ENCODE results near the gene MED27. TPM values are rescaled to one million over a fixed set of nuclear protein-coding genes. Genes with fewer than 3 reads are reported as not detected.

MED27 gene
- total RNA-seq, 1 donor from 2014 or later: 27.3 TPM

- intact Hi-C loops (cut with micrococcal nuclease): no loop called here
These were observed 108.1 kb downstream of the MED27 start for GRCh38 chr9:131971482-131972074.

- intact Hi-C loops (cut with micrococcal nuclease): no loop called here
These were observed 110.1 kb downstream of the MED27 start for GRCh38 chr9:131969469-131969989.

- intact Hi-C loops (cut with micrococcal nuclease): no loop called here
These were observed 111.0 kb downstream of the MED27 start for GRCh38 chr9:131968632-131969031.

- intact Hi-C loops (cut with micrococcal nuclease): no loop called here
These were observed 113.8 kb downstream of the MED27 start for GRCh38 chr9:131965841-131966240.

GRCh38 chr9:131965103-131965502 is 114.6 kb downstream of the MED27 start:
- intact Hi-C loops (cut with micrococcal nuclease): no loop called here

GRCh38 chr9:131963072-131964030 is 116.3 kb downstream of the MED27 start:
- intact Hi-C loops (cut with micrococcal nuclease): no loop called here

- intact Hi-C loops (cut with micrococcal nuclease): no loop called here
These were observed 118.2 kb downstream of the MED27 start for GRCh38 chr9:131961496-131961880.

- intact Hi-C loops (cut with micrococcal nuclease): no loop called here
These were observed 118.7 kb downstream of the MED27 start for GRCh38 chr9:131960851-131961495.

- intact Hi-C loops (cut with micrococcal nuclease): no loop called here
These were observed 119.4 kb downstream of the MED27 start for GRCh38 chr9:131960311-131960710.

- intact Hi-C loops (cut with micrococcal nuclease): no loop called here
These were observed 119.8 kb downstream of the MED27 start for GRCh38 chr9:131959887-131960286.

GRCh38 chr9:131959056-131959455 is 120.6 kb downstream of the MED27 start:
- intact Hi-C loops (cut with micrococcal nuclease): no loop called here

- intact Hi-C loops (cut with micrococcal nuclease): loop anchor here (5.0 kb wide), 1 partner anchor 192 kb away; no protein-coding TSS in a partner anchor
These were observed 125.4 kb downstream of the MED27 start for GRCh38 chr9:131954299-131954698.

- intact Hi-C loops (cut with micrococcal nuclease): loop anchor here (5.0 kb wide), 1 partner anchor 190 kb away; no protein-coding TSS in a partner anchor
These were observed 127.8 kb downstream of the MED27 start for GRCh38 chr9:131951905-131952304.

- intact Hi-C loops (cut with micrococcal nuclease): loop anchor here (5.0 kb wide), 1 partner anchor 189 kb away; no protein-coding TSS in a partner anchor
These were observed 128.5 kb downstream of the MED27 start for GRCh38 chr9:131951155-131951554.

- intact Hi-C loops (cut with micrococcal nuclease): loop anchor here (5.0 kb wide), 1 partner anchor 188 kb away; no protein-coding TSS in a partner anchor
These were observed 129.2 kb downstream of the MED27 start for GRCh38 chr9:131950487-131950886.

GRCh38 chr9:131946180-131946579 is 133.5 kb downstream of the MED27 start:
- intact Hi-C loops (cut with micrococcal nuclease): no loop called here

GRCh38 chr9:131943351-131943841 is 136.3 kb downstream of the MED27 start:
- intact Hi-C loops (cut with micrococcal nuclease): no loop called here

GRCh38 chr9:131942146-131942720 is 137.4 kb downstream of the MED27 start:
- intact Hi-C loops (cut with micrococcal nuclease): no loop called here

GRCh38 chr9:131937451-131937850 is 142.2 kb downstream of the MED27 start:
- intact Hi-C loops (cut with micrococcal nuclease): no loop called here

GRCh38 chr9:131936929-131937328 is 142.7 kb downstream of the MED27 start:
- intact Hi-C loops (cut with micrococcal nuclease): no loop called here

GRCh38 chr9:131934673-131935072 is 145.0 kb downstream of the MED27 start:
- intact Hi-C loops (cut with micrococcal nuclease): no loop called here

All from T-helper 2 cell treated with Interferon-gamma antibody and Interleukin-4, amounts not matched to agents 100 ng/mL and 5 ng/mL, for 36 hours (primary cell).